Smooth muscle cell (in vitro differentiated cells): Measurements from ENCODE around the gene CDH4. TPM values are rescaled to one million over a fixed set of nuclear protein-coding genes. Genes with fewer than 3 reads are reported as not detected.

Source experiments
- DNase-seq: peaks from one replicate; lab custom pipeline; 2025; ENCODE audit not compliant: unreplicated experiment; lab: John Stamatoyannopoulos, UW
- H2AFZ ChIP-seq: fragments of 200-600 bp; sonication (generic); 2 replicates; pipeline ENCODE4 v1.6.0; 2016; ENCODE audit warnings: antibody characterized with exemption, low read depth, mild to moderate bottlenecking
- H3F3A ChIP-seq: fragments of 200-600 bp; sonication (generic); 2 replicates; pipeline ENCODE4 v1.6.0; 2017; ENCODE audit warnings: antibody characterized with exemption, low read depth
- H3K27ac ChIP-seq: fragments of 200-600 bp; sonication (generic); 2 replicates; pipeline ENCODE4 v1.5.1; 2016; ENCODE audit warnings: low read depth, mild to moderate bottlenecking
- H3K27me3 ChIP-seq: fragments of 200-600 bp; sonication (generic); 2 replicates; pipeline ENCODE4 v1.6.1; 2016; ENCODE audit warnings: low read depth, mild to moderate bottlenecking
- H3K36me3 ChIP-seq: fragments of 200-600 bp; sonication (generic); 2 replicates; pipeline ENCODE4 v1.5.1; 2016; ENCODE audit warnings: low read depth
- H3K4me1 ChIP-seq: fragments of 200-600 bp; sonication (generic); 2 replicates; pipeline ENCODE4 v1.5.1; 2016; ENCODE audit warnings: low read depth
- H3K4me2 ChIP-seq: fragments of 200-600 bp; sonication (generic); 2 replicates; pipeline ENCODE4 v1.6.0; 2016; ENCODE audit warnings: mild to moderate bottlenecking
- H3K4me3 ChIP-seq: fragments of 200-600 bp; sonication (generic); 2 replicates; pipeline ENCODE4 v1.5.1; 2016; ENCODE audit warnings: mild to moderate bottlenecking
- H3K79me2 ChIP-seq: fragments of 200-600 bp; sonication (generic); 2 replicates; pipeline ENCODE4 v1.6.0; 2016; ENCODE audit warnings: low read depth, mild to moderate bottlenecking
- H3K9ac ChIP-seq: fragments of 200-600 bp; sonication (generic); 2 replicates; pipeline ENCODE4 v1.6.0; 2016; ENCODE audit warnings: low read depth
- H3K9me3 ChIP-seq: fragments of 200-600 bp; sonication (generic); replicated peaks from 2 replicates; pipeline ENCODE4 v1.5.1; 2016; ENCODE audit warnings: low read depth
- H4K20me1 ChIP-seq: fragments of 200-600 bp; sonication (generic); 2 replicates; pipeline ENCODE4 v1.6.0; 2016; ENCODE audit warnings: low read depth
- CTCF ChIP-seq: fragments of 200-600 bp; sonication (generic); IDR thresholded peaks from 2 replicates; pipeline ENCODE4 v1.5.1; 2017; ENCODE audit warnings: borderline replicate concordance, mild to moderate bottlenecking, antibody characterized with exemption; ENCODE audit not compliant: insufficient read depth, poor library complexity, severe bottlenecking
- WGBS: methylation state at CpG from one replicate; pipeline ENCODE4 v1.1.7; 2016; ENCODE audit warnings: low lambda C conversion rate; 5-methylcytosine and 5-hydroxymethylcytosine counted together
- polyA plus RNA-seq: library from polyadenylated mRNA; unstranded; fragments of >200 nt; fragmentation: Nextera tagmentation; extraction: Ambion mirVana; gene quantifications from 2 replicates; pipeline ENCODE4 v1.2.1, GENCODE V29; 2016
- total RNA-seq: library from RNA; depleted of rRNA; stranded (reverse); fragments of >200 nt; gene quantifications from 2 replicates; pipeline ENCODE4 v1.2.3, GENCODE V29; 2014

Gene CDH4
- total and polyA plus RNA-seq, 2 experiments from 2014 or later: 0.03 to 0.04 TPM

- DNase-seq: no peak
- H3K79me2 ChIP-seq: no peaks in the 10 kb centered on the region
- H4K20me1 ChIP-seq: no peaks in the 10 kb centered on the region
- no peaks in the 10 kb centered on the region for H3K9me3 ChIP-seq
- 90% methylated on average over 13 of the region's 13 CpGs for WGBS
- no peaks in the 10 kb centered on the region for H3K4me1 ChIP-seq
- no peak for TF ChIP-seq CTCF
- peaks cover 27% of the 10 kb centered on the region for H3K27me3 ChIP-seq
- H3F3A ChIP-seq: no peaks in the 10 kb centered on the region
- H2AFZ ChIP-seq: no peak overlapping the region
- H3K27ac ChIP-seq: no peak overlapping the region
- no peak overlapping the region for H3K4me2 ChIP-seq
- no peak overlapping the region for H3K4me3 ChIP-seq
- H3K9ac ChIP-seq: no peak overlapping the region
- H3K36me3 ChIP-seq: no peaks in the 10 kb centered on the region
These were observed 273.0 kb downstream of the CDH4 start for GRCh38 chr20:61524951-61525666.

- no peak overlapping the region for H3K4me2 ChIP-seq
- H4K20me1 ChIP-seq: no peaks in the 10 kb centered on the region
- no peaks in the 10 kb centered on the region for H3K79me2 ChIP-seq
- H3K4me1 ChIP-seq: no peaks in the 10 kb centered on the region
- no peaks in the 10 kb centered on the region for H3F3A ChIP-seq
- DNase-seq: no peak
- WGBS: 66% methylated on average over 21 of the region's 21 CpGs
- no peaks in the 10 kb centered on the region for H3K9me3 ChIP-seq
- no peaks in the 10 kb centered on the region for H3K36me3 ChIP-seq
- no peak overlapping the region for H2AFZ ChIP-seq
- H3K4me3 ChIP-seq: no peak overlapping the region
- no peak overlapping the region for H3K27ac ChIP-seq
- no peak for TF ChIP-seq CTCF
- no peak overlapping the region for H3K9ac ChIP-seq
- H3K27me3 ChIP-seq: peaks cover 27% of the 10 kb centered on the region
These were observed 273.8 kb downstream of the CDH4 start for GRCh38 chr20:61525781-61526431.

- H3K27me3 ChIP-seq: peaks cover 27% of the 10 kb centered on the region
- 94% methylated on average over 13 of the region's 13 CpGs for WGBS
- no peaks in the 10 kb centered on the region for H4K20me1 ChIP-seq
- H2AFZ ChIP-seq: no peak overlapping the region
- no peak overlapping the region for H3K9ac ChIP-seq
- no peaks in the 10 kb centered on the region for H3K9me3 ChIP-seq
- no peak overlapping the region for H3K4me3 ChIP-seq
- no peaks in the 10 kb centered on the region for H3K79me2 ChIP-seq
- no peak overlapping the region for H3K4me2 ChIP-seq
- no peaks in the 10 kb centered on the region for H3K36me3 ChIP-seq
- no peaks in the 10 kb centered on the region for H3F3A ChIP-seq
- no peak overlapping the region for H3K27ac ChIP-seq
- no peak for DNase-seq
- H3K4me1 ChIP-seq: no peaks in the 10 kb centered on the region
- TF ChIP-seq CTCF: no peak
These were observed 274.8 kb downstream of the CDH4 start for GRCh38 chr20:61526907-61527306.
